HepG2 (cell line): ENCODE measurements around the gene CSTB. TPM values are rescaled to one million over a fixed set of nuclear protein-coding genes. Genes with fewer than 3 reads are reported as not detected.

ENCODE experiments used
- SIN3A ChIP-seq: IDR thresholded peaks from 2 replicates; pipeline ENCODE4 v1.6.1; 2011; ENCODE audit warnings: low read depth, mild to moderate bottlenecking, control low read depth, low read length, borderline replicate concordance
- TEAD3 ChIP-seq: optimal IDR thresholded peaks from 2 replicates; pipeline ENCODE3; 2016; ENCODE audit warnings: borderline replicate concordance
- USF2 ChIP-seq, 2 experiments: sonication (generic) in 1 of 2; formaldehyde crosslinking in 1 of 2; IDR thresholded peaks; 2 replicates each; pipeline versions ENCODE4 v1.5.1 to v1.6.1; 2011 to 2020; ENCODE audit warnings: borderline replicate concordance in 1 of 2, low read depth in 1 of 2, low read length in 1 of 2, mild to moderate bottlenecking in 1 of 2, missing genetic modification reagents in 1 of 2, moderate library complexity in 1 of 2
- ZNF546 ChIP-seq: sonication (generic); formaldehyde crosslinking; conservative IDR thresholded peaks from 2 replicates; pipeline ENCODE4 v1.8.1; 2023; ENCODE audit warnings: mild to moderate bottlenecking, missing genetic modification reagents
- ZNF598 ChIP-seq: sonication (generic); formaldehyde crosslinking; IDR thresholded peaks from 2 replicates; pipeline ENCODE4 v1.5.1; 2020; ENCODE audit warnings: mild to moderate bottlenecking, missing genetic modification reagents, borderline replicate concordance
- ZNF746 ChIP-seq: sonication (generic); formaldehyde crosslinking; IDR thresholded peaks from 2 replicates; pipeline ENCODE4 v1.8.0; 2022; ENCODE audit warnings: mild to moderate bottlenecking, missing genetic modification reagents
- ZXDC ChIP-seq: sonication (generic); formaldehyde crosslinking; IDR thresholded peaks from 2 replicates; pipeline ENCODE4 v1.5.0; 2020; ENCODE audit warnings: mild to moderate bottlenecking, missing genetic modification reagents
- polyA plus RNA-seq, 8 experiments: library from polyadenylated mRNA; depleted of rRNA in 3 of 8; stranded (reverse) in 7 of 8; unstranded in 1 of 8; fragments of >200 nt; fragmentation: Illumina TruSeq in 4 of 8; extraction: Trizol in 4 of 8; gene quantifications; 2 replicates each; pipeline versions ENCODE4 v1.2.1 to v1.2.3, GENCODE V29; 2011 to 2016; ENCODE audit warnings: low read depth in 4 of 8, missing spikeins in 1 of 8, mixed read lengths in 1 of 8; ENCODE audit not compliant: insufficient read depth in 1 of 8
- total RNA-seq, 5 experiments: library from RNA; depleted of rRNA; stranded (reverse); fragments of >200 nt; fragmentation: Illumina TruSeq; extraction: Trizol; gene quantifications; 2 replicates each; pipeline ENCODE4 v1.2.3, GENCODE V29; 2016; ENCODE audit warnings: low read depth in 1 of 5

CSTB gene
- total and polyA plus RNA-seq, 2 of the 13 experiments (the other 11 are each of a cell fraction or from before 2014, with no cell fraction given), result 11.7 to 94.1 TPM

DNA sequence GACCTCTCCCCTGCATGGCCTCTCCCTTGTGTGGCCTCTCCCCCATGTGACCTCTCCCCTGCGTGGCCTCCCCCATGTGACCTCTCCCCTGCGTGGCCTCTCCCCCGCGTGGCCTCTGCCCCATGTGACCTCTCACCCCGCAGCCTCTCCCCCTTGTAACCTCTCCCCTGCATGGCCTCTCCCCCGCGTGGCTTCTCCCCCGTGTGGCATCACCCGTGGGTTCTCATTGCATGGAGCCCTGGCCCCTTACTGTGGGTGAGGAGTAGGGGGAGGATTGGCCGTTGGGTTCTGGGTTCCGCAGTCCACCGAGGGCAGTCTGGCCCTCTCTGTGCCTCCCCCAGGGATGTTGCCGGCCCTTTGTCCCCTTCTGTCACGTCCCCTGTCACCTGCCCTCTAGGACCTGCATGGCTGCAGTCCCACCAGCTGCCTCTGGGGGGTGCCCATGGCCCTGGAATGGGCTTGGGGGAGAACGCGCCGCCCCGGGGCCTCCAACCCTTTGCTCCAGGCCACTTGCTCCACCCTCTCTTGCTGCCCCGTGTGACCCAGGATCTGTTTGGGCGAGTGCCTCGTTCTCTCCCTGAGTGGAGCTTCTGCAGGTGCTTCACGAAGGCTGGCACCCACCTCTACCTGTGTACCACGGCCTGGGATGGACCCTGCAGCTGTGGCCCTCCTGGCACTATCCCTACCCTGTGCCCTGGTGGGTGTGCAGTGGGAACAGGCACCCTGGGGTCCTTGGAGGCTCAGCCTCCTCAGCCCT is 34.6 kb upstream of the CSTB start (continued):
- TF ChIP-seq ZNF598 (CRISPR knock-in tag) (peak; percentile 51; the same call in 1 of the 2 replicates), ZNF546 (CRISPR knock-in tag) (no peak), ZNF746 (no peak), SIN3A (no peak), ZXDC (no peak), TEAD3 (CRISPR knock-in tag) (peak; percentile 90), USF2 (IDR thresholded peaks at IDR 0.05; ENCODE audit: low read depth, low read length) (no peak), USF2 (CRISPR knock-in tag; IDR thresholded peaks at IDR 0.05; ENCODE audit: borderline replicate concordance) (no peak)
